GM10248 (cell line): ENCODE results near the gene MAML3.

Experiments used
- CTCF ChIA-PET: fragments of 300-600 bp; sonication (Branson Sonifier 250); formaldehyde crosslinking; extraction: SDS; loops from one replicate; lab custom pipeline; 2021; ENCODE audit warnings: antibody characterized with exemption; lab: Yijun Ruan, JAX
- POLR2A ChIA-PET: fragments of 350-650 bp; sonication (Branson Sonifier 250); formaldehyde crosslinking; extraction: SDS; loops from one replicate; lab custom pipeline; 2020; ENCODE audit warnings: antibody characterized with exemption; lab: Yijun Ruan, JAX
- DNase-seq: peaks from one replicate; pipeline ENCODE4 v3.0.0; 2012; ENCODE audit errors: extremely low spot score
- TF ChIP-seq, protein P1 (sequence below): IDR thresholded peaks from 2 replicates; pipeline ENCODE4 v1.5.1; 2012; ENCODE audit warnings: mild to moderate bottlenecking, low read depth; ENCODE audit errors: extremely low read depth, missing control alignments, control extremely low read depth

Gene MAML3

DNA sequence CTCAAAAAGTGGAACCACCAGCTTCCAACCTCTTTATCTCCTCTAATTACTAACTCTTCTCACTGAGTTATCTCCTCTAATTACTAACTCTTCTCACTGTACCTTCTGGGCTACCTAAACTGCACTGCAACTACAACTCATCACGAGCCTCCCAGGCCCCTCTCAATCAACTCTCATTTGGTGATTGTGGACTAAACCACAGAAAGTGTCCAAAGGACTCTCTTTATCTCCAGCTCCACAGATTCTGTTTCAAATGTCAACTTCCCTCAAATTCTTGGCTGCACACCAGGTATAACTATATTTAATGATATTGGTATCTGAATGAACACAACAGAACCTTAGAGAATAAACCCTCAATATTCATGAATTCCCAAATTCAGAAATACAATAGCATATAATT, 182.9 kb downstream of the MAML3 start:
- POLR2A ChIA-PET = no interaction called here
- no peak for DNase-seq
- TF ChIP-seq, protein P1, sequence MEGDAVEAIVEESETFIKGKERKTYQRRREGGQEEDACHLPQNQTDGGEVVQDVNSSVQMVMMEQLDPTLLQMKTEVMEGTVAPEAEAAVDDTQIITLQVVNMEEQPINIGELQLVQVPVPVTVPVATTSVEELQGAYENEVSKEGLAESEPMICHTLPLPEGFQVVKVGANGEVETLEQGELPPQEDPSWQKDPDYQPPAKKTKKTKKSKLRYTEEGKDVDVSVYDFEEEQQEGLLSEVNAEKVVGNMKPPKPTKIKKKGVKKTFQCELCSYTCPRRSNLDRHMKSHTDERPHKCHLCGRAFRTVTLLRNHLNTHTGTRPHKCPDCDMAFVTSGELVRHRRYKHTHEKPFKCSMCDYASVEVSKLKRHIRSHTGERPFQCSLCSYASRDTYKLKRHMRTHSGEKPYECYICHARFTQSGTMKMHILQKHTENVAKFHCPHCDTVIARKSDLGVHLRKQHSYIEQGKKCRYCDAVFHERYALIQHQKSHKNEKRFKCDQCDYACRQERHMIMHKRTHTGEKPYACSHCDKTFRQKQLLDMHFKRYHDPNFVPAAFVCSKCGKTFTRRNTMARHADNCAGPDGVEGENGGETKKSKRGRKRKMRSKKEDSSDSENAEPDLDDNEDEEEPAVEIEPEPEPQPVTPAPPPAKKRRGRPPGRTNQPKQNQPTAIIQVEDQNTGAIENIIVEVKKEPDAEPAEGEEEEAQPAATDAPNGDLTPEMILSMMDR = no peak
- CTCF ChIA-PET = no interaction called here

DNA sequence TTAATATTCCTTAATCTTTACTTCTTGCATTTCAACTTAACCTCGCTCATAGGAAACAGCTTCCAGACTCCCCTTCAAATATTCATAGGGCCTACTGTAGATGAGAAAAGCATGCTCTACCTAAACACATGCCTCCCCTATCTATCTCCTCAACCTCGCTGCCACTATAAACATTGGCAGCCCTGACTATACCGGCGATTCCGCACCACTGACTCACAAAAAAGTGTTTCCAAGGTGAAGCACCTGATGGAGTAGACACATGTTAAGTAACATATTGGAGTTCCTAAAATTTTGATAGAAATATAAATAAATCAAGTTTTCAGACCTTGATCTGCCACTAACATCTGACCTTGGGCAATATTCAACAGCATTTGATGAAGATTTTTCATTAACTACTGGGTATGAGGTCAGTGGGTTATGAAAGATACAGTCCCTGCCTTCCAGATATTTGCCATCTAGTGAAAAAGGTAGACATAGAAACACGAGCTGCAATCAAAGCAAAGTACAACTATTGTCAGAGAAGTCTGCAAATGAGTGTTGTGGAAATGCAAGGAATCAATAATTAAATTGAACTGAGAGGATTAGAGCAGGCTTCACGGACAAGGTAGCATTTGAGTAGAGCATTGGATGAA, 184.2 kb downstream of the MAML3 start:
- ChIA-PET POLR2A (no interaction called here), CTCF (no interaction called here)
- TF ChIP-seq, protein P1 = no peak
- DNase-seq = no peak

DNA sequence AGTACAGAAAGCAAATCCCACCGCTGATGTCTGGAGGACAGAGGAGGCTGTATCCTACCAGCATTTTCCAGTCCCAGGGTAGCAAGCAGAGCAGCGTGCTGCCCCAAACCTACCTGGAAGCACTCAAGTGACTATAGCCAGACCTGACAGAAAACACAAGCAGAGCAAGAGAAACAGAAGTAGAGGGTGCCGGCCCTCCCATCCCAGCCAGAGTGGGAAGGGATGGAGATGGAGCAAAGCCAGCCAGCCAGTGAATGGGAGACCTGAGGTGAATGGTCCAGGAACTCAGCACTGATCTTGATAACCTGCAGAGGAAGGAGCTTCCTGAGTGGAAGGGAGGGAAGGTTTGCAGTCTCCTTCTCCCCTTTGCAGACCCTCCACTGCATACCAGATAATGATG, 185.2 kb downstream of the MAML3 start:
- ChIA-PET CTCF (no interaction called here), POLR2A (no interaction called here)
- TF ChIP-seq, protein P1 = no peak
- DNase-seq = no peak

DNA sequence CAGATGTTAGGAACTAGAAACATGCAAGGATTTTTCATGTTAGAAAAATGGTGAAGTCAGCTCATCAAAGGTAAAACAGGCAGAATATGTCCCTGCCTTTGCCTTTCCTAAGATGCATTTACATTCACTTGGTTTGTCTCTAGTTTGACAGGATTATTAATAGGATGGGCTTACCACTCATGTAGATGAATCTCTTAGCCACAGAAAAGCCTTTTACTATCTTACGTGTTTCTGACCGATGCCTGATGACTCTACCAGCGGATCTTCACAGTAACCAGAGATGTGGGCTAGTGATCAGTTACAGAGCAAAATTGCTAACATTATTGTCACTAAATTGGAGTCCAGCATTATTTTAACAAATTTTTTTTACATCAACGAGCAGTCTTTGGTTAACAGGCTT, 187.6 kb downstream of the MAML3 start:
- POLR2A ChIA-PET = no interaction called here

DNA sequence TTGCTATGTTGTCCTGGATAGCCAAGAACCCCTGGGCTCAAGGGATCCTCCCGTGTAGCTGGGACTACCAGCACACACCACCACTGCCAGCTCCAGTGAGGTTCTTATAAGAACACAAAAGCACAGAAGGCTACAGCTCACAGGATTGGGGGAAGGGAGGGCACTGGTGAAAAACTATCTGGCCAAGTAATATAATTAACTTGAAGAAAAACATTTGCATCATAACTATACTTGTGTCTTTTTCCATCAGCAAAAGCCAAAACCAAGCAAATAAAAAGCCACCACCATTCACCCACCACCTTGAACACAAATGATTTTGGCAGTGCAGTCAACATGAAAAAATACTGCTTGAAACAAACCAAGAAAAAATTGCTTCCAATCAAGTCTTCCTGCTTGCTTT, 188.2 kb downstream of the MAML3 start:
- ChIA-PET CTCF (interaction anchor here (0.9 to 1.0 kb wide), 2 partner anchors 10 to 19 kb away, joined by 3 to 4 read pairs; no protein-coding TSS in a partner anchor), POLR2A (no interaction called here)
- TF ChIP-seq, protein P1 = no peak
- no peak for DNase-seq

More for the DNA sequence above, 187.6 kb downstream of the MAML3 start:
- DNase-seq = no peak
- CTCF ChIA-PET = no interaction called here
- TF ChIP-seq, protein P1 = no peak

DNA sequence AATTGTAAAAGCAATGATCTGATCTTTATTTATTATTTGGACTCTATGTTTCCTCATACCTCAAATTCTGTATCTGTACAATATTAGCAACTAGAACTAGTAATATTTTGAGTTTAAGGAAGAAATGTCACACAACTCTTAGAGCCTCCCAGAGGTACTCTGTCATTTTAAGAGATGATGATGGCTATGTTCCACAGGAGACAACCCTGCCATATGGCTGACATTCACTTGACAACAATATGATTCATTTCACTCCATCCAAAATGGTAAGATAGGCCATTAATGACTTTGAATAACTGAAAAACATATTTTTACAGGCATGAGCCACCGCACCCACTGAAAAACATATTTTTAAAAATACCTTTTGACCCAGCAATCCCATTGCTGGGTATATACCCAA, 190.3 kb downstream of the MAML3 start:
- CTCF ChIA-PET = no interaction called here
- DNase-seq = no peak
- POLR2A ChIA-PET = no interaction called here
- TF ChIP-seq, protein P1 = no peak
